ENCODE measurements around the gene DOCK7.

DOCK7 gene

GRCh38 chr1:62435231-62436038, 252.8 kb downstream of the DOCK7 start:
- Histone ChIP-seq H3K27ac (peak overlapping the region; percentile 99), H3K4me3 (ENCODE audit: low read depth, low read length) (peak overlapping the region; percentile 90), H3K27me3 (replicated peaks) (no peaks in the 10 kb centered on the region), H3K36me3 (replicated peaks) (no peaks in the 10 kb centered on the region)
- TF ChIP-seq, protein P1, sequence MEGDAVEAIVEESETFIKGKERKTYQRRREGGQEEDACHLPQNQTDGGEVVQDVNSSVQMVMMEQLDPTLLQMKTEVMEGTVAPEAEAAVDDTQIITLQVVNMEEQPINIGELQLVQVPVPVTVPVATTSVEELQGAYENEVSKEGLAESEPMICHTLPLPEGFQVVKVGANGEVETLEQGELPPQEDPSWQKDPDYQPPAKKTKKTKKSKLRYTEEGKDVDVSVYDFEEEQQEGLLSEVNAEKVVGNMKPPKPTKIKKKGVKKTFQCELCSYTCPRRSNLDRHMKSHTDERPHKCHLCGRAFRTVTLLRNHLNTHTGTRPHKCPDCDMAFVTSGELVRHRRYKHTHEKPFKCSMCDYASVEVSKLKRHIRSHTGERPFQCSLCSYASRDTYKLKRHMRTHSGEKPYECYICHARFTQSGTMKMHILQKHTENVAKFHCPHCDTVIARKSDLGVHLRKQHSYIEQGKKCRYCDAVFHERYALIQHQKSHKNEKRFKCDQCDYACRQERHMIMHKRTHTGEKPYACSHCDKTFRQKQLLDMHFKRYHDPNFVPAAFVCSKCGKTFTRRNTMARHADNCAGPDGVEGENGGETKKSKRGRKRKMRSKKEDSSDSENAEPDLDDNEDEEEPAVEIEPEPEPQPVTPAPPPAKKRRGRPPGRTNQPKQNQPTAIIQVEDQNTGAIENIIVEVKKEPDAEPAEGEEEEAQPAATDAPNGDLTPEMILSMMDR (IDR thresholded peaks at IDR 0.05; ENCODE audit: low read depth, low read length, missing control alignments): no peak
- in situ Hi-C loops (cut with HindIII; ENCODE audit: low pct_ligation_motif_present, low sequenced_read_pairs): no loop called here
- no peak for DNase-seq

- Histone ChIP-seq H3K27ac (no peak overlapping the region), H3K4me3 (ENCODE audit: low read depth, low read length) (no peak overlapping the region), H3K27me3 (replicated peaks) (no peaks in the 10 kb centered on the region), H3K36me3 (replicated peaks) (no peaks in the 10 kb centered on the region)
- in situ Hi-C loops (cut with HindIII; ENCODE audit: low pct_ligation_motif_present, low sequenced_read_pairs): no loop called here
- TF ChIP-seq, protein P1 (IDR thresholded peaks at IDR 0.05; ENCODE audit: low read depth, low read length, missing control alignments): no peak
- no peak for DNase-seq
These were observed 253.6 kb downstream of the DOCK7 start for GRCh38 chr1:62434618-62435001.

DNA sequence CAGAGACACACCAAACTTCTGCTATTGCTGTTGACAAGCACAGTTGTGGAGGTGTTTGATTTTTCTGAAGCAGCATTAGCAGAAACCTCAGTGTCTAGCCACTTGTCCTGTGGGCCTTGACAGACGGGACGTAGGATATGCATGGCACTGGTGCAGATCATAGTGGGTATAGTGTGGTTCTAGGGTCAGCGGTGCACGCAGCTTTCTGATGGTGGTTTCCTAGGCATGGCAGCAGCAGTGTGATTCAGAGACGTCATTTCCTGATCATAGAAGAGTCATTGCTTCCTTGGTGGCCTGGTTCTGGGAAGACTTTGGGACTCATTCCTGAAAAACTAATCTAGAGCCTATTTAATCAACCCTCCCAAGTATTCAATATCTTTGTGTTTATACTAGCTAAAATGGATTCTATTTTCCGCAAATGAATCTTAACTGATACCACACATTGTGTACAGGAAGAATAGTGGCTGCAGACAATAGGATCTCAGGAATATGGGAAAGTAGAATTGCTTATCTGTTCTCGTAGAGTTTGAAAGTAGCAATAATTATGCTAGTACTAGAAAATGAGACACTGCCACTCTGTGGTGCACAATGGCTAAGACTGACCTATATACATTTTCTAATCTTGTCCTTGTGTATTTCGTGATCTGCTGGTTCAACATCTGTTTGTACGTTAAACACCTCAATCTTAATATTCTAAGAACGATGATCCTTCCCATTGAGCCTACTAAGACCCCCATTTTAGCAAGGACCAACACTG, 254.1 kb downstream of the DOCK7 start:
- TF ChIP-seq, protein P1 (IDR thresholded peaks at IDR 0.05; ENCODE audit: low read depth, low read length, missing control alignments): peak; percentile 21
- Histone ChIP-seq H3K27ac (no peak overlapping the region), H3K36me3 (replicated peaks) (no peaks in the 10 kb centered on the region), H3K27me3 (replicated peaks) (no peaks in the 10 kb centered on the region), H3K4me3 (ENCODE audit: low read depth, low read length) (no peak overlapping the region)
- in situ Hi-C loops (cut with HindIII; ENCODE audit: low pct_ligation_motif_present, low sequenced_read_pairs): no loop called here
- DNase-seq: no peak

DNA sequence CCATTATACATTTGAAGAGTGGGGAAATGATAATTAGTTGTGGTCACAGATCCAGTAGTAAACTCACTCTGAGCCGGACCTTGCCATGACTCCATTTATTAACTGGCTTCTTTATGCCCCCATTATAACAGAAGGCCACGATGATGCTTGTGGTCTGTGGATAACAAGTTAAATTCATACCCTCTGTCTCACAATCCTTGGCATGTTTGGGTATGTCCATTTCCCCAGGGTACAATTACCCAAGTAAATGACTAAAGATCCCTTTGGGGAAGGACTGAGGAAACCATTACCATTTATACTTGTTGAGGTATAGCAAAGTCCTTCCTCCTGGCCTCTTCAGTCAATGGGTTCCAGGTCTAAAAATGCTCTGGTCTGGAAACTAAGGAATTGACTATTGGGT, 258.6 kb downstream of the DOCK7 start:
- DNase-seq: no peak
- in situ Hi-C loops (cut with HindIII; ENCODE audit: low pct_ligation_motif_present, low sequenced_read_pairs): no loop called here
- TF ChIP-seq, protein P1 (IDR thresholded peaks at IDR 0.05; ENCODE audit: low read depth, low read length, missing control alignments): no peak
- Histone ChIP-seq H3K27me3 (replicated peaks) (no peaks in the 10 kb centered on the region), H3K27ac (no peak overlapping the region), H3K36me3 (replicated peaks) (no peaks in the 10 kb centered on the region), H3K4me3 (ENCODE audit: low read depth, low read length) (no peak overlapping the region)

DNA sequence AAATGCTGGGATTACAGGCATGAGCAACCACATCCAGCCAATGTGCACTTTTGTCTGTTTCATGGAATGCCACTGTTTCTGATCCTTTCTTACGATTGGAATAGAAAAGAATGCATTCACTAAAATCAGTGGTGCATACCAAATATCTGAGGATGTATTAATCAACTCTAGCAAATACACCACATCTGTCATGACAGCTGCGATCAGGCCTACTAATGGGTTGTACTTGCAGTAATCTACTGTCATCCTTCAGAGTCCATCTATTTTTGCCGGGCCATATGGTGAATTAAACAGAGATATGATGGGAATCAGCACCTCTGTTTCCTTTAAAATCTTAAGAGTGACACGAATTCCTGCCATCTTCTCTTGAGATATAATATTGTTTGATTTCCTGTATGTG, 259.8 kb downstream of the DOCK7 start:
- Histone ChIP-seq H3K36me3 (replicated peaks) (no peaks in the 10 kb centered on the region), H3K27ac (no peak overlapping the region), H3K4me3 (ENCODE audit: low read depth, low read length) (no peak overlapping the region), H3K27me3 (replicated peaks) (no peaks in the 10 kb centered on the region)
- TF ChIP-seq, protein P1 (IDR thresholded peaks at IDR 0.05; ENCODE audit: low read depth, low read length, missing control alignments): no peak
- in situ Hi-C loops (cut with HindIII; ENCODE audit: low pct_ligation_motif_present, low sequenced_read_pairs): no loop called here
- DNase-seq: no peak
